ENCODE measurements around the gene NRG2.

GRCh38 chr5:139859013-139859412 is 184.1 kb downstream of the NRG2 start:
- TF ChIP-seq CTCF (IDR thresholded peaks at IDR 0.05; ENCODE audit: low read depth, low read length, poor library complexity, severe bottlenecking) (no peak), EZH2phosphoT487 (IDR thresholded peaks at IDR 0.05; ENCODE audit: borderline replicate concordance, low read length) (no peak)
